ENCODE results near the gene TOM1L2. TPM values are rescaled to one million over a fixed set of nuclear protein-coding genes. Genes with fewer than 3 reads are reported as not detected.

The TOM1L2 gene
- total and polyA plus RNA-seq, 5 donors = 176 to 248 (median 213) TPM

DNA sequence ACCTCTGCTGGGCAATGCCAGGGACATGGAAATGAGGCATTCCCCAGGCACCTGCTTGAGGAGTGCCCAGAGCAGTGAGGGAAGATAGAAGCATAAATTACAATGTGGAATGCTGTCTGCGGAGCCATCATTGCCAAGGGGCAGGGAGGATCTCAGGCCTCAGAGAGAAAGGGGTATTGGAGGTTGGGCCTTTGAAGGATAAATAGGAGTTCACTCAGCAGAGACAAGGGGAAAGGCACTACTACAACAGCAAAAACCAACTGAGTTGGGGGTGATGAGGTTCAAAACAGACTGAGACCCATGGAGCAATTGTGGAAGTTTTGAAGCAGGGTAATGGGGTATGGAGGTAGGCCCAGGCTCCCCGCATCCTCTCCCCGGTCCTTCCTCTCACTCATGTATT lies 168.2 kb downstream of the TOM1L2 start:
- Histone ChIP-seq H3K27ac (ENCODE audit: low read length) (no peak overlapping the region), H3K4me3 (ENCODE audit: low read length) (no peak overlapping the region), H3K27me3 (ENCODE audit: control insufficient read depth, insufficient read depth) (no peaks in the 10 kb centered on the region), H3K4me1 (ENCODE audit: control insufficient read depth, insufficient read depth, low read length) (no peaks in the 10 kb centered on the region), H3K9me3 (ENCODE audit: control insufficient read depth, low read length) (no peaks in the 10 kb centered on the region)
- 98% methylated on average over 3 of the region's 3 CpGs for WGBS
- DNase-seq = no peak
- ATAC-seq = no peak
- intact Hi-C loops (cut with DNase I) = no loop called here

GRCh38 chr17:17801800-17802481 lies 170.3 kb downstream of the TOM1L2 start:
- 89% methylated on average over 13 of the region's 13 CpGs for WGBS

DNA sequence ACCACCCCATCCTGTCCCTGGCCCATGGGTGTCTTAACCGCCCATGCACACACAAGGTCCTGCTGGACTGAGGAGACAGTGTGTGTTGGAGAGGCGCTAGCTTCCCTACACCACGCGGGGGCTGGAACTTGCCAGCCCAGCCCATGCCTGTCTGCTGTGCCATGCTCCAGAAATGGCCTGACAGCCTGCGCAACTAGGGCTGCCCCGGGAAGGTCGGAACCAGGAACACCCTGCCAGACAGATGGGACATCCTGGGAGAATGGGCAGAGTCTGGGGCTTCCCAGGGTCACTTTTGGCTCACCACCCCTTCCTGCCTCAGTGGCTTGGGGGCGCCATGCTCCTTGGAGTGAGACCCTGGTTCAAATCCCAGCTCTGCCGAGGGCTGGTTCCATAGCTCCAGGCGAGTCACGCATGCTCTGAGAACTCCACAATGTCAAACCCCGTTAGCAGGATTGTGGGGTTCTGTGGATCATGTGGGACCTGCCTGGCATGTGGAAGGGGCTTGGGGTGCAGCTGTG lies 171.6 kb downstream of the TOM1L2 start:
- Histone ChIP-seq H3K27ac (ENCODE audit: low read length) (no peak overlapping the region), H3K4me3 (ENCODE audit: low read length) (no peak overlapping the region), H3K27me3 (ENCODE audit: control insufficient read depth, insufficient read depth) (no peaks in the 10 kb centered on the region), H3K9me3 (ENCODE audit: control insufficient read depth, low read length) (no peaks in the 10 kb centered on the region), H3K4me1 (ENCODE audit: control insufficient read depth, insufficient read depth, low read length) (no peaks in the 10 kb centered on the region)
- peak; percentile 7 to 41 for ATAC-seq
- DNase-seq = no peak
- intact Hi-C loops (cut with DNase I) = no loop called here
- 85% methylated on average over 12 of the region's 12 CpGs for WGBS

More at GRCh38 chr17:17801800-17802481, 170.3 kb downstream of the TOM1L2 start:
- DNase-seq (no peak), ATAC-seq (no peak)
- no peak overlapping the region for H3K27ac ChIP-seq (ENCODE audit: low read length)
- no peaks in the 10 kb centered on the region for H3K4me1 ChIP-seq (ENCODE audit: control insufficient read depth, insufficient read depth, low read length)
- H3K4me3 ChIP-seq (ENCODE audit: low read length) = no peak overlapping the region
- intact Hi-C loops (cut with DNase I) = no loop called here
- no peaks in the 10 kb centered on the region for H3K9me3 ChIP-seq (ENCODE audit: control insufficient read depth, low read length)
- H3K27me3 ChIP-seq (ENCODE audit: control insufficient read depth, insufficient read depth) = no peaks in the 10 kb centered on the region

- Histone ChIP-seq H3K4me1 (ENCODE audit: control insufficient read depth, insufficient read depth, low read length) (no peaks in the 10 kb centered on the region), H3K9me3 (ENCODE audit: control insufficient read depth, low read length) (no peaks in the 10 kb centered on the region), H3K4me3 (ENCODE audit: low read length) (no peak overlapping the region), H3K27me3 (ENCODE audit: control insufficient read depth, insufficient read depth) (no peaks in the 10 kb centered on the region), H3K27ac (ENCODE audit: low read length) (no peak overlapping the region)
- WGBS = 90% methylated on average over 16 of the region's 16 CpGs
- ATAC-seq = no peak
- intact Hi-C loops (cut with DNase I) = loop anchor here in 1 of 4 donors (10.0 kb wide), 1 partner anchor 64 kb away; no protein-coding TSS in a partner anchor
- DNase-seq = no peak
These were observed 173.5 kb downstream of the TOM1L2 start for GRCh38 chr17:17798573-17799255.

DNA sequence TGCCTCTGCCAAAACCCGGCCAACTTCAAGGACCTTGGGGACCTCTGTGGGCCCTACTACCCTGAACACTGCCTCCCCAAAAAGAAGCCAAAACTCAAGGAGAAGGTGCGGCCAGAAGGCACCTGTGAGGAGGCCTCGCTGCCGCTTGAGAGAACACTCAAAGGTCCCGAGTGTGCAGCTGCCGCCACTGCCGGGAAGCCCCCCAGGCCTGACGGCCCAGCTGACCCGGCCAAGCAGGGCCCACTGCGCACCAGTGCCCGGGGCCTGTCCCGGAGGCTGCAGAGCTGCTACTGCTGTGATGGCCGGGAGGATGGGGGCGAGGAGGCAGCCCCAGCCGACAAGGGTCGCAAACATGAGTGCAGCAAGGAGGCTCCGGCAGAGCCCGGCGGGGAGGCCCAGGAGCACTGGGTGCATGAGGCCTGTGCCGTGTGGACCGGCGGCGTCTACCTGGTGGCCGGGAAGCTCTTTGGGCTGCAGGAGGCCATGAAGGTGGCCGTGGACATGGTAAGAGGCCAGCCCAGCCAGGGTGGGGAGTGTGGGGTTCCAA lies 174.1 kb downstream of the TOM1L2 start:
- 94% methylated on average over 25 of the region's 25 CpGs for WGBS
- no peak for DNase-seq
- Histone ChIP-seq H3K27ac (ENCODE audit: low read length) (no peak overlapping the region), H3K4me1 (ENCODE audit: control insufficient read depth, insufficient read depth, low read length) (peaks cover 4% of the 10 kb centered on the region), H3K9me3 (ENCODE audit: control insufficient read depth, low read length) (no peaks in the 10 kb centered on the region), H3K4me3 (ENCODE audit: low read length) (no peak overlapping the region), H3K27me3 (ENCODE audit: control insufficient read depth, insufficient read depth) (no peaks in the 10 kb centered on the region)
- intact Hi-C loops (cut with DNase I) = loop anchor here in 1 of 4 donors (10.0 kb wide), 1 partner anchor 63 kb away; no protein-coding TSS in a partner anchor
- no peak for ATAC-seq

- H3K4me3 ChIP-seq (ENCODE audit: low read length) = no peak overlapping the region
- H3K4me1 ChIP-seq (ENCODE audit: control insufficient read depth, insufficient read depth, low read length) = peaks cover 7% of the 10 kb centered on the region
- no peak for ATAC-seq
- no peaks in the 10 kb centered on the region for H3K9me3 ChIP-seq (ENCODE audit: control insufficient read depth, low read length)
- H3K27me3 ChIP-seq (ENCODE audit: control insufficient read depth, insufficient read depth) = no peaks in the 10 kb centered on the region
- intact Hi-C loops (cut with DNase I) = loop anchor here in 1 of 4 donors (10.0 kb wide), 1 partner anchor 62 kb away; no protein-coding TSS in a partner anchor
- DNase-seq = peak in 1 of 3 donors; percentile 78
- 85% methylated on average over 30 of the region's 30 CpGs for WGBS
- no peak overlapping the region for H3K27ac ChIP-seq (ENCODE audit: low read length)
These were observed 174.9 kb downstream of the TOM1L2 start for GRCh38 chr17:17797119-17797809.

- DNase-seq (no peak), ATAC-seq (no peak)
- no peak overlapping the region for H3K27ac ChIP-seq (ENCODE audit: low read length)
- H3K4me3 ChIP-seq (ENCODE audit: low read length) = no peak overlapping the region
- no peaks in the 10 kb centered on the region for H3K27me3 ChIP-seq (ENCODE audit: control insufficient read depth, insufficient read depth)
- H3K4me1 ChIP-seq (ENCODE audit: control insufficient read depth, insufficient read depth, low read length) = peaks cover 13% of the 10 kb centered on the region
- intact Hi-C loops (cut with DNase I) = loop anchor here in 1 of 4 donors (10.0 kb wide), 1 partner anchor 62 kb away; no protein-coding TSS in a partner anchor
- no peaks in the 10 kb centered on the region for H3K9me3 ChIP-seq (ENCODE audit: control insufficient read depth, low read length)
- WGBS = 95% methylated on average over 13 of the region's 13 CpGs
These were observed 175.5 kb downstream of the TOM1L2 start for GRCh38 chr17:17796787-17797061.

- Histone ChIP-seq H3K27me3 (ENCODE audit: control insufficient read depth, insufficient read depth) (no peaks in the 10 kb centered on the region), H3K4me3 (ENCODE audit: low read length) (no peak overlapping the region), H3K27ac (ENCODE audit: low read length) (no peak overlapping the region), H3K9me3 (ENCODE audit: control insufficient read depth, low read length) (no peaks in the 10 kb centered on the region), H3K4me1 (ENCODE audit: control insufficient read depth, insufficient read depth, low read length) (peaks cover 14% of the 10 kb centered on the region)
- WGBS = 96% methylated on average over 40 of the region's 40 CpGs
- peak in 1 of 3 donors; percentile 59 for DNase-seq
- no peak for ATAC-seq
- intact Hi-C loops (cut with DNase I) = loop anchor here in 1 of 4 donors (10.0 kb wide), 1 partner anchor 61 kb away; no protein-coding TSS in a partner anchor
These were observed 176.0 kb downstream of the TOM1L2 start for GRCh38 chr17:17795946-17796786.

- no peak overlapping the region for H3K4me3 ChIP-seq (ENCODE audit: low read length)
- no peaks in the 10 kb centered on the region for H3K27me3 ChIP-seq (ENCODE audit: control insufficient read depth, insufficient read depth)
- WGBS = 89% methylated on average over 12 of the region's 12 CpGs
- peak in 1 of 3 donors; percentile 43 for DNase-seq
- ATAC-seq = no peak
- no peaks in the 10 kb centered on the region for H3K9me3 ChIP-seq (ENCODE audit: control insufficient read depth, low read length)
- H3K4me1 ChIP-seq (ENCODE audit: control insufficient read depth, insufficient read depth, low read length) = peaks cover 14% of the 10 kb centered on the region
- H3K27ac ChIP-seq (ENCODE audit: low read length) = no peak overlapping the region
- intact Hi-C loops (cut with DNase I) = loop anchor here in 1 of 4 donors (10.0 kb wide), 1 partner anchor 60 kb away; no protein-coding TSS in a partner anchor
These were observed 176.9 kb downstream of the TOM1L2 start for GRCh38 chr17:17795296-17795695.

DNA sequence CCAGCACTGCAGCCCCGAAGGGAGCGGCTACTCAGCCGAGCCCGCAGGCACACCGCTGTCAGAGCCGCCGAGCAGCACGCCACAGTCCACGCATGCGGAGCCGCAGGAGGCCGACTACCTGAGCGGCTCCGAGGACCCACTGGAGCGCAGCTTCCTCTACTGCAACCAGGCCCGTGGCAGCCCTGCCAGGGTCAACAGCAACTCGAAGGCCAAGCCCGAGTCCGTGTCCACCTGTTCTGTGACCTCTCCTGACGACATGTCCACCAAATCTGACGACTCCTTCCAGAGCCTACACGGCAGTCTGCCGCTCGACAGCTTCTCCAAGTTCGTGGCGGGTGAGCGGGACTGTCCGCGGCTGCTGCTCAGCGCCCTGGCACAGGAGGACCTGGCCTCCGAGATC lies 177.8 kb downstream of the TOM1L2 start:
- Histone ChIP-seq H3K27ac (ENCODE audit: low read length) (no peak overlapping the region), H3K4me1 (ENCODE audit: control insufficient read depth, insufficient read depth, low read length) (peaks cover 16% of the 10 kb centered on the region), H3K9me3 (ENCODE audit: control insufficient read depth, low read length) (no peaks in the 10 kb centered on the region), H3K27me3 (ENCODE audit: control insufficient read depth, insufficient read depth) (no peaks in the 10 kb centered on the region), H3K4me3 (ENCODE audit: low read length) (no peak overlapping the region)
- 92% methylated on average over 31 of the region's 31 CpGs for WGBS
- ATAC-seq (no peak), DNase-seq (no peak)
- intact Hi-C loops (cut with DNase I) = loop anchor here in 1 of 4 donors (10.0 kb wide), 1 partner anchor 60 kb away; no protein-coding TSS in a partner anchor
